ENCODE results near the gene SCN1B.
A peak's percentile ranks its signal among the peaks of the same experiment; 100 is the strongest.

The SCN1B gene

DNA sequence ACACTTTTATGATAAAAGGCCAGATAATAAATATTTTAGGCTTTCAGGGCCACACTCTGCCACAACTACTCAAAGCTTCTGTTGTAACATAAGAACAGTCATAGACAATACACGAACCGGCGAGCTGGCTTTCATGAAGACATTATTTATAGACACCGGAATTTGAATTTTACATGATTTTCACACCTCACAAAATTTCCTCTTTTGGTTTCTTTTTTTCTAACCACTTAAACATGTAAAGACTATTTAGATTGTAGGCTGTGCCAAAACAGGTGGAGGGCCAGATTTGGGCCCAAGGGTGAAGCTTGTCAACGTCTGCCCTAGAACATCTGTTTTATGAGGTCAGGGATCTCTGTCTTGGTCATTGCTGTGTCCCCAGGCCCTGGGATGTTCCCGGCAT, 55.7 kb downstream of the SCN1B start:
- TF ChIP-seq, protein P1, sequence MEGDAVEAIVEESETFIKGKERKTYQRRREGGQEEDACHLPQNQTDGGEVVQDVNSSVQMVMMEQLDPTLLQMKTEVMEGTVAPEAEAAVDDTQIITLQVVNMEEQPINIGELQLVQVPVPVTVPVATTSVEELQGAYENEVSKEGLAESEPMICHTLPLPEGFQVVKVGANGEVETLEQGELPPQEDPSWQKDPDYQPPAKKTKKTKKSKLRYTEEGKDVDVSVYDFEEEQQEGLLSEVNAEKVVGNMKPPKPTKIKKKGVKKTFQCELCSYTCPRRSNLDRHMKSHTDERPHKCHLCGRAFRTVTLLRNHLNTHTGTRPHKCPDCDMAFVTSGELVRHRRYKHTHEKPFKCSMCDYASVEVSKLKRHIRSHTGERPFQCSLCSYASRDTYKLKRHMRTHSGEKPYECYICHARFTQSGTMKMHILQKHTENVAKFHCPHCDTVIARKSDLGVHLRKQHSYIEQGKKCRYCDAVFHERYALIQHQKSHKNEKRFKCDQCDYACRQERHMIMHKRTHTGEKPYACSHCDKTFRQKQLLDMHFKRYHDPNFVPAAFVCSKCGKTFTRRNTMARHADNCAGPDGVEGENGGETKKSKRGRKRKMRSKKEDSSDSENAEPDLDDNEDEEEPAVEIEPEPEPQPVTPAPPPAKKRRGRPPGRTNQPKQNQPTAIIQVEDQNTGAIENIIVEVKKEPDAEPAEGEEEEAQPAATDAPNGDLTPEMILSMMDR (IDR thresholded peaks at IDR 0.05; ENCODE audit: poor library complexity, severe bottlenecking) = no peak
- no peaks in the 10 kb centered on the region for H3K36me3 ChIP-seq (ENCODE audit: low read depth)
- no peak overlapping the region for H3K27ac ChIP-seq (ENCODE audit: poor library complexity, severe bottlenecking)
- H3K4me3 ChIP-seq (ENCODE audit: severe bottlenecking) = no peak overlapping the region
- no peaks in the 10 kb centered on the region for H3K9me3 ChIP-seq (ENCODE audit: severe bottlenecking)
- ATAC-seq (ENCODE audit: low read depth) (no peak), DNase-seq (ENCODE audit: low spot score) (no peak)
- no peaks in the 10 kb centered on the region for H3K27me3 ChIP-seq (ENCODE audit: insufficient read depth, poor library complexity, severe bottlenecking)
- H3K4me1 ChIP-seq (ENCODE audit: insufficient read depth, poor library complexity, severe bottlenecking) = no peaks in the 10 kb centered on the region

- no peaks in the 10 kb centered on the region for H3K36me3 ChIP-seq (ENCODE audit: low read depth)
- no peaks in the 10 kb centered on the region for H3K9me3 ChIP-seq (ENCODE audit: severe bottlenecking)
- no peaks in the 10 kb centered on the region for H3K4me1 ChIP-seq (ENCODE audit: insufficient read depth, poor library complexity, severe bottlenecking)
- H3K4me3 ChIP-seq (ENCODE audit: severe bottlenecking) = no peak overlapping the region
- no peak for ATAC-seq (ENCODE audit: low read depth)
- no peaks in the 10 kb centered on the region for H3K27me3 ChIP-seq (ENCODE audit: insufficient read depth, poor library complexity, severe bottlenecking)
- no peak overlapping the region for H3K27ac ChIP-seq (ENCODE audit: poor library complexity, severe bottlenecking)
- TF ChIP-seq, protein P1 (IDR thresholded peaks at IDR 0.05; ENCODE audit: poor library complexity, severe bottlenecking) = no peak
- DNase-seq (ENCODE audit: low spot score) = no peak
Observed at GRCh38 chr19:35086455-35086854, 56.2 kb downstream of the SCN1B start.

- no peaks in the 10 kb centered on the region for H3K36me3 ChIP-seq (ENCODE audit: low read depth)
- no peak overlapping the region for H3K27ac ChIP-seq (ENCODE audit: poor library complexity, severe bottlenecking)
- H3K4me3 ChIP-seq (ENCODE audit: severe bottlenecking) = no peak overlapping the region
- no peak for ATAC-seq (ENCODE audit: low read depth)
- H3K9me3 ChIP-seq (ENCODE audit: severe bottlenecking) = no peaks in the 10 kb centered on the region
- no peaks in the 10 kb centered on the region for H3K4me1 ChIP-seq (ENCODE audit: insufficient read depth, poor library complexity, severe bottlenecking)
- no peak for DNase-seq (ENCODE audit: low spot score)
- no peaks in the 10 kb centered on the region for H3K27me3 ChIP-seq (ENCODE audit: insufficient read depth, poor library complexity, severe bottlenecking)
- TF ChIP-seq, protein P1 (IDR thresholded peaks at IDR 0.05; ENCODE audit: poor library complexity, severe bottlenecking) = no peak
Observed at GRCh38 chr19:35087393-35087792, 57.1 kb downstream of the SCN1B start.

DNA sequence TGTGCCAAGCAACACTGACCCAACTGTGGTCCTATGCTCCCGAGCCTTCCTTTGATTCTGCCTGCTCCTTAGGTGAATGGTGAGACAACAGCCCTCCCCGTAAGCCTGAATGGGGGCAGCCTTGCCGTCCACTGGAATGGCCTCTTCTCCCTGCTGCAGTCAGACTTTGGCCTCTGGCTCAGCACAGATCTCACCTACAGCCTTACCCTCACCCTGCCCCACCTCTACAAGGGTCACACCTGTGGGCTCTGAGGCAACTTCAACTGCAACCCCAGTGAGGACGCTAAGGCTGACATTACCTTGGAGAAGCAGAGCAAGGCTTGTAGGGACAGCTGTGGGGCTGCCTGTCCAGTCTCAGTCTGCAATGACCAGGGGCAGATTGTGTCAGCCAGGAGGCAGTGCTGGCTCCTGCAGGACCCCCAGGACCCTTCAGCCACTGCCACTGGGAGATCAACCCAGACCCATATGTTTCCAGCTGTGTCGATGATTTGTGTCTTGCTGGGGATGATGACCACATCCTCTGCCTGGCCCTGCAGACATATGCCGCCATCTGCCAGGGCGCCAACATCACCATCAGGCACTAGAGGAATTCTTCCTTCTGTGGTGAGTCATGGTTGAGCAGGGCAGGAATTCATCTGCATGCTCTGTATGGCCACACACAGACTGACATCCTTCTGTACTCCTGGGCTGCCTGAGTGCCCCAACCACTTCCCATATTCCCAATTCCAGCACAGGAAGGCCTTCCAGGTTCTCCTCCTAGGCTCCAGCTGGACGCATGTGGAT, 58.1 kb downstream of the SCN1B start:
- Histone ChIP-seq H3K27me3 (ENCODE audit: insufficient read depth, poor library complexity, severe bottlenecking) (no peaks in the 10 kb centered on the region), H3K4me3 (ENCODE audit: severe bottlenecking) (no peak overlapping the region), H3K9me3 (ENCODE audit: severe bottlenecking) (no peaks in the 10 kb centered on the region), H3K4me1 (ENCODE audit: insufficient read depth, poor library complexity, severe bottlenecking) (no peaks in the 10 kb centered on the region), H3K27ac (ENCODE audit: poor library complexity, severe bottlenecking) (no peak overlapping the region), H3K36me3 (ENCODE audit: low read depth) (no peaks in the 10 kb centered on the region)
- peak; percentile 89 for ATAC-seq (ENCODE audit: low read depth)
- no peak for DNase-seq (ENCODE audit: low spot score)
- TF ChIP-seq, protein P1 (IDR thresholded peaks at IDR 0.05; ENCODE audit: poor library complexity, severe bottlenecking) = no peak

- Histone ChIP-seq H3K36me3 (ENCODE audit: low read depth) (no peaks in the 10 kb centered on the region), H3K27me3 (ENCODE audit: insufficient read depth, poor library complexity, severe bottlenecking) (no peaks in the 10 kb centered on the region), H3K9me3 (ENCODE audit: severe bottlenecking) (no peaks in the 10 kb centered on the region), H3K27ac (ENCODE audit: poor library complexity, severe bottlenecking) (no peak overlapping the region), H3K4me3 (ENCODE audit: severe bottlenecking) (no peak overlapping the region), H3K4me1 (ENCODE audit: insufficient read depth, poor library complexity, severe bottlenecking) (no peaks in the 10 kb centered on the region)
- TF ChIP-seq, protein P1 (IDR thresholded peaks at IDR 0.05; ENCODE audit: poor library complexity, severe bottlenecking) = no peak
- no peak for DNase-seq (ENCODE audit: low spot score)
- ATAC-seq (ENCODE audit: low read depth) = no peak
Observed at GRCh38 chr19:35089554-35089953, 59.3 kb downstream of the SCN1B start.

Data from RWPE2 (cell line).